CD8-positive, alpha-beta memory T cell (primary cell): ENCODE data around the gene LAPTM4A. TPM values are rescaled to one million over a fixed set of nuclear protein-coding genes. Genes with fewer than 3 reads are reported as not detected.
A peak's percentile ranks its signal among the peaks of the same experiment; 100 is the strongest.
"Not testable (repeated sequence)": the region's sequence is repeated elsewhere in the genome, so short reads cannot be mapped to it uniquely, and the experiment has no call there.

Experiments
- CTCF ChIA-PET: fragments of 350-600 bp; sonication (Branson Sonifier 250); formaldehyde crosslinking; loops from one replicate; lab custom pipeline; 2021; ENCODE audit warnings: antibody characterized with exemption; lab: Charles Lee
- POLR2A ChIA-PET: fragments of 350-600 bp; sonication (Branson Sonifier 250); formaldehyde crosslinking; loops from one replicate; lab custom pipeline; 2021; ENCODE audit warnings: antibody characterized with exemption; lab: Charles Lee
- DNase-seq, 5 donors: peaks; one replicate each; pipeline versions ENCODE4 v3.0.0 to v3.0.0-alpha.2; 2020 to 2022; ENCODE audit warnings: mixed read lengths in 1 of 5
- H3K27ac ChIP-seq: one replicate; pipeline ENCODE4 v1.7.0; 2013; ENCODE audit warnings: low read depth, mild to moderate bottlenecking, low read length, moderate library complexity
- H3K27me3 ChIP-seq: 2 replicates; pipeline ENCODE4 v1.7.0; 2013; ENCODE audit warnings: low read length, mild to moderate bottlenecking; ENCODE audit not compliant: insufficient read depth, poor library complexity, severe bottlenecking
- H3K36me3 ChIP-seq: 2 replicates; pipeline ENCODE4 v1.7.0; 2013; ENCODE audit warnings: mild to moderate bottlenecking, low read length, moderate library complexity; ENCODE audit not compliant: insufficient read depth
- H3K4me1 ChIP-seq: 2 replicates; pipeline ENCODE4 v1.7.0; 2013; ENCODE audit warnings: mild to moderate bottlenecking, low read length, moderate library complexity; ENCODE audit not compliant: insufficient read depth
- H3K4me3 ChIP-seq: 2 replicates; pipeline ENCODE4 v1.7.0; 2013; ENCODE audit warnings: mild to moderate bottlenecking, low read length
- H3K9me3 ChIP-seq: 2 replicates; pipeline ENCODE4 v1.7.0; 2013; ENCODE audit warnings: mild to moderate bottlenecking, low read length
- H3K27ac Mint-ChIP-seq, 8 donors: one replicate each; pipeline ENCODE4 v1.8.0; 2020 to 2021; ENCODE audit warnings: mixed read lengths in 8 of 8, mild to moderate bottlenecking in 6 of 8, inconsistent platforms in 3 of 8, moderate library complexity in 3 of 8
- H3K27me3 Mint-ChIP-seq, 2 donors: one replicate each; pipeline ENCODE4 v1.8.0; 2020 to 2021; ENCODE audit warnings: mixed read lengths in 2 of 2, mild to moderate bottlenecking in 1 of 2, moderate library complexity in 1 of 2
- H3K36me3 Mint-ChIP-seq, 3 donors: one replicate each; pipeline ENCODE4 v1.8.0; 2020 to 2021; ENCODE audit warnings: mixed read lengths in 3 of 3, inconsistent platforms in 1 of 3, mild to moderate bottlenecking in 1 of 3
- H3K4me1 Mint-ChIP-seq, 3 donors: one replicate each; pipeline ENCODE4 v1.8.0; 2020 to 2021; ENCODE audit warnings: mixed read lengths in 3 of 3, inconsistent platforms in 1 of 3, mild to moderate bottlenecking in 1 of 3
- H3K4me3 Mint-ChIP-seq, 7 donors: one replicate each; pipeline ENCODE4 v1.8.0; 2020 to 2021; ENCODE audit warnings: mixed read lengths in 7 of 7, mild to moderate bottlenecking in 6 of 7, moderate library complexity in 4 of 7, inconsistent platforms in 2 of 7
- H3K9me3 Mint-ChIP-seq, 5 donors: one replicate each; pipeline ENCODE4 v1.8.0; 2020 to 2022; ENCODE audit warnings: mixed read lengths in 5 of 5, mild to moderate bottlenecking in 3 of 5, moderate library complexity in 2 of 5, inconsistent platforms in 1 of 5
- polyA plus RNA-seq: library from polyadenylated mRNA; unstranded; fragments of 300-500 nt; fragmentation: Illumina TruSeq; gene quantifications from one replicate; pipeline ENCODE4 v1.2.3, GENCODE V29; 2021
- total RNA-seq, 2 experiments: library from RNA; stranded (reverse); gene quantifications; one replicate each; pipeline ENCODE4 v1.2.3, GENCODE V29; 2021

Gene LAPTM4A
- total and polyA plus RNA-seq, 3 experiments from 2014 or later: 29.0 to 119 (median 31.0) TPM

DNA sequence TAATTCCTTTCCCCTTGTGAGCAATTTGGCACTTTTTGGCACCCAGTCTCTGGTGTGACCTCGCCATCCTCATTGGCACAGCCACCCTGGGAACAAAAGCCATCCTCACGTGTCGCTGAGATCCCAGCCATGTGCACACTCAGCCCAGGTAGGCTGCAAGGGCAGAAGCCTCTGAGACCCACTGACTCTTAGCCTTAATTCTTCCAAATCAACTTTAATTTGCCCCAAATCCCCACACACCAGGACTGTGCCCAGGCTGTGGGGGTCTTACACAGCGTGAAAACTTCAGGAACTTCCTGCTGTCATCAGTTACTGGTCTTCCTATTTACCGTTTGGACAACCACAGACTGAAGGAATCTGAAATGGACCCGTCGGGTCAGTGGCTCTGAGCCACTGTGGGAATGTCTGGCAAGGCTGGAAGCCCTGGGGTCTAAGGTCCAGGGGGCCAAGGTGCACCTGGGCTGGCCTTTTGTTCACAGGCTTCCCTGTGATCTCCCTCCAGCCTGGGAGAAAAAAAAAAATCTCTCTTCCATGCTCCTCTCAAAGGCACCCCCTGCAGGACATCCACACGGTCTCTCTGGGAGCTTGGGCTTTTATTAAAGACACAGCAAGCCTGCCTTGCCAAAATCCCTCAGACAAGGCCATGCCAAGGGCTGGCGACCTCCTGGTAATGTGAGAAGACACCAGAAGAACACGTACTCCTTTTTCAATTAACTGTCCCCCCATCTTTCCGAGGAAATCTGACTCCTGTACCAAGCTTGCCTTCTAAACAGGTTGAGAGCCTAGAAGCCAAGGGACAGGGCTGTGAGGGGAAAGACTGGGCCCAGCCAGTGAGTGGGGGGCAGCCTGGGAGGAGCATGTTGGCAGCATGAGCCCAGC, 42.1 kb upstream of the LAPTM4A start:
- peaks cover 20 to 32% of the 10 kb centered on the region in 2 donors for H3K27me3 Mint-ChIP-seq
- H3K4me1 Mint-ChIP-seq: no peaks in the 10 kb centered on the region
- H3K36me3 ChIP-seq: no peaks in the 10 kb centered on the region
- CTCF ChIA-PET: interaction anchor here (3.4 kb wide), 1 partner anchor 78 kb away, joined by 10 read pairs; no protein-coding TSS in a partner anchor
- no peaks in the 10 kb centered on the region for H3K9me3 ChIP-seq
- H3K27me3 ChIP-seq: no peaks in the 10 kb centered on the region
- peak overlapping the region in 1 of 8 donors; percentile 15 for H3K27ac Mint-ChIP-seq
- DNase-seq: no peak
- H3K4me1 ChIP-seq: no peaks in the 10 kb centered on the region
- H3K27ac ChIP-seq: no peak overlapping the region
- no peaks in the 10 kb centered on the region for H3K9me3 Mint-ChIP-seq
- no peaks in the 10 kb centered on the region for H3K36me3 Mint-ChIP-seq
- H3K4me3 Mint-ChIP-seq: no peak overlapping the region
- no peak overlapping the region for H3K4me3 ChIP-seq
- POLR2A ChIA-PET: no interaction called here

DNA sequence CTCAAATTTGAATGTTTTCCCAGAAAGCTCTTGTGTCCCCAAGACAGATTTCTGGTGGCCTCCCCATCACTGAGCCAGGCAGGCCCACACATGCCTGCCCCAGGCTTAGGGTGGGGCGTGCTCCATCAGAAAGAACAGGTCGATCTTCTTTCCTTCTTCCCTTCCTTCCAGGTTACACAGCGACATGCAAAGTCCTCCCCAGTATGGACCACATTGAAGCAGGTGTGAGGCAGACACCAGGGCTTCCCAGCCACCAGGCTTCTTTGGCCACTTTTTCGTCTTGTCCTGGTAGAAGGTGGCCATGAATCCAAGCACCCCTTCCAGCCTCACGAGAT, 41.4 kb upstream of the LAPTM4A start:
- DNase-seq: no peak

DNA sequence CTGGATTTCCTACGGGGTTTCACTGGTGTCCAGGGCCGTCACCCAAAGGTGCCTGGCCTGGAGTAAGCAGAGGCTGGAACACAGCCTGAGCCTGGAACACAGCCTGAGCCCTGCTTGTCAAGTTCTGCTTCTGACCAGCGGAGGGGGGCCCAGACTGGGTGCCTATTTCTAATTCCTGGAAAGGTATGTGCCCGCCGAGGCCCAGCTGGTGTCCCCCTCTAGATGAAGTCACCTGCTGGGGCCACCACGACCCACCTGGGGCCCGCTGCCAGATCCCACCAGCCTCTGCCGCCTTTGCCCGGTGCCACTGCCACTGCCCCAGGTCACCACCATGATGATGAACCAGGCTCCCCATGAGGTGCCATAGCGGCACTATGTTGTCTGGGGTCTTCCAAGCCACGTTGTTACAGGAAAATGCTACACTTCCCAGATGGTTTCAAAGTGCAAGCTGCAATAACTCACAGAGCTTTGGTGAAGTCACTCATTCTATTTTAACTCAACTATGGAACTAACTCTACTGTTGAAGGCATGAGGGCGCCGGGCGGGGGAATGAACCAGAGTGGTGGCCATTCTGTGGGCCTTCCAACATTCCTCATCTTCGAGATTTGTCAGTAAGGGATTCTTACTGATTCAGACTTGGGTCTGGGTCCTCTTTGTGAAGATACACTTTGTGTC, 40.9 kb upstream of the LAPTM4A start:
- Mint-ChIP-seq H3K27ac (no peak overlapping the region), H3K9me3 (no peaks in the 10 kb centered on the region), H3K4me1 (no peaks in the 10 kb centered on the region), H3K27me3 (peaks cover 18 to 36% of the 10 kb centered on the region in 2 donors), H3K36me3 (no peaks in the 10 kb centered on the region), H3K4me3 (no peak overlapping the region)
- ChIA-PET POLR2A (no interaction called here), CTCF (no interaction called here)
- no peak for DNase-seq
- Histone ChIP-seq H3K9me3 (no peaks in the 10 kb centered on the region), H3K4me3 (no peak overlapping the region), H3K36me3 (no peaks in the 10 kb centered on the region), H3K27ac (no peak overlapping the region), H3K4me1 (no peaks in the 10 kb centered on the region), H3K27me3 (no peaks in the 10 kb centered on the region)

More for the DNA sequence above, 41.4 kb upstream of the LAPTM4A start:
- ChIA-PET POLR2A (no interaction called here), CTCF (no interaction called here)
- Mint-ChIP-seq H3K36me3 (no peaks in the 10 kb centered on the region), H3K4me3 (no peak overlapping the region), H3K9me3 (no peaks in the 10 kb centered on the region), H3K27ac (peak overlapping the region in 1 of 8 donors; percentile 67), H3K27me3 (peaks cover 18 to 36% of the 10 kb centered on the region in 2 donors), H3K4me1 (no peaks in the 10 kb centered on the region)
- Histone ChIP-seq H3K27ac (no peak overlapping the region), H3K36me3 (no peaks in the 10 kb centered on the region), H3K4me1 (no peaks in the 10 kb centered on the region), H3K9me3 (no peaks in the 10 kb centered on the region), H3K27me3 (no peaks in the 10 kb centered on the region), H3K4me3 (no peak overlapping the region)

DNA sequence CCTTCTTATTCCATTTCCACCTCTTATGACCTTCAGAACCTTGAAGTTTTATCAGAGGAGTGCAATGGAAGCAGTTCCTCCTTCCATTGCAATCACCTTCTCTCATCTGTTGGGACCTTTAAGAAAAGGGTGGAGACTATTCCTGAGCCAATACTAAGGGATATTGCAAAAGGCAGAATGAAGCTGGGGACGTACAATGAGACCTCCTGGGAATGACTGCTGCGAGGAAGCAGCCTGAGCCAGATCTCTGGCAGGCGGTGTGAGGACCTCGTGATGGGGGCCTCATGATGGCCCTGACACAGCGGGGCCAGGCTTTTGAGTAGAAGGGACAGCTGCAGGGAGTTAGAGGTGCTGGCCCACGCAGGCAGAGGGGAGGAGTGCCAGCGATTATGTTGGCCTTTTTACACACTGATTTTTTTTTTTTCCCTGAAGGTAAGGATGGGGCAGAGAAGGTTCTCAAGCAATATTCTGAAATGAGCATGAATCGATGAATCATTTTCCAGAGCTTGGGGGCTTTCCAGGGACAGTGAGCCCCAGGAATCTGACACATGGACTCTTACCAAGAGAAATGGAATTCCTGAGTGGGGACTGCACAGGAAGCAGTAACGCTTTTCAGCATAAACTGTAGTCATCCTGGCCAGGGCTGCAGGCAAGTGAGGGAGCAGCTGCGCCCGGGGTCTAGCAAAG, 40.0 kb upstream of the LAPTM4A start:
- no peaks in the 10 kb centered on the region for H3K4me1 ChIP-seq
- ChIA-PET POLR2A (no interaction called here), CTCF (no interaction called here)
- H3K27ac ChIP-seq: no peak overlapping the region
- no peaks in the 10 kb centered on the region for H3K36me3 ChIP-seq
- no peak overlapping the region for H3K4me3 ChIP-seq
- no peak for DNase-seq
- no peaks in the 10 kb centered on the region for H3K27me3 ChIP-seq
- Mint-ChIP-seq H3K36me3 (no peaks in the 10 kb centered on the region), H3K27ac (no peak overlapping the region), H3K4me1 (no peaks in the 10 kb centered on the region), H3K27me3 (peaks cover 18 to 36% of the 10 kb centered on the region in 2 donors), H3K4me3 (no peak overlapping the region), H3K9me3 (no peaks in the 10 kb centered on the region)
- no peaks in the 10 kb centered on the region for H3K9me3 ChIP-seq

DNA sequence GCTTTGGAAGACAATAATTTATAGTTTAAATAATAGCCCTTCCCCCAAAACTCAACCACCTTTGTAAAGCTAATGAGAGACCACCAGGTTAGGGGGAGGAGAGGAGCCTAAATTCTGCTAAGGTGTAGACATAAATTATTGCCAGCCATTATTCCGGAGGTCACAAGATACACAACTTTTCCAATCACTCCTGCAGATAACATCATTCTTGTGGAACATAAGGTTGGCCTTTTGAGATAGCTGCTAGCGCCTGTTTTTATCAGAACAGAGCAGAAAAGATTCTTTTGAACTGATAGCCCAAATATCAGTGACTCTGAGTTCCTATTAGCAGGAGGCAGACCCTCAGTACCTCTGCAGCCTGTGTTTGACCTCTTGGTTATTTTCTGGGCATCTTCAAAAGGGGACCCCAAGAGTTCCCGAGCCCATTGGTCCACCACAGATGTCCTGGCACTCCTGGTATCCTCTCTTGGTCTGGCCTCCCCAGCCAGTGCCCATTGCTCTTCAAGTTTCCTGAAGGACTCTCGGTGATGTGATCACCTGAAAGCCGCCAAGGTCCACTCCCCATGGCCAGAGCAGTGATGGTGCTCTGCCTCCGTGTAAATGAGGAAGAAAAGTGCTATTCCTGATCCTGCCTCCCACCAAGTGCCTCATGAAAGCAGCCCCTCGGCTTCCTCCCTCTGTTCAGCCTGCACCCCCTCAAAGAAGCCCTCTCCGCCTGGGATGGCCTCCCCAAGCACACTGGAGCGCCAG, 38.5 kb upstream of the LAPTM4A start:
- Mint-ChIP-seq H3K4me3 (no peak overlapping the region), H3K4me1 (no peaks in the 10 kb centered on the region), H3K9me3 (no peaks in the 10 kb centered on the region), H3K27me3 (peaks cover 16 to 36% of the 10 kb centered on the region in 2 donors), H3K36me3 (no peaks in the 10 kb centered on the region), H3K27ac (peak overlapping the region in 1 of 8 donors; percentile 72)
- H3K4me1 ChIP-seq: no peaks in the 10 kb centered on the region
- H3K27ac ChIP-seq: no peak overlapping the region
- H3K4me3 ChIP-seq: no peak overlapping the region
- no peaks in the 10 kb centered on the region for H3K27me3 ChIP-seq
- DNase-seq: no peak
- H3K9me3 ChIP-seq: no peaks in the 10 kb centered on the region
- CTCF ChIA-PET: interaction anchor here (1.1 kb wide), 1 partner anchor 16 kb away, joined by 3 read pairs; no protein-coding TSS in a partner anchor
- H3K36me3 ChIP-seq: no peaks in the 10 kb centered on the region
- POLR2A ChIA-PET: no interaction called here

DNA sequence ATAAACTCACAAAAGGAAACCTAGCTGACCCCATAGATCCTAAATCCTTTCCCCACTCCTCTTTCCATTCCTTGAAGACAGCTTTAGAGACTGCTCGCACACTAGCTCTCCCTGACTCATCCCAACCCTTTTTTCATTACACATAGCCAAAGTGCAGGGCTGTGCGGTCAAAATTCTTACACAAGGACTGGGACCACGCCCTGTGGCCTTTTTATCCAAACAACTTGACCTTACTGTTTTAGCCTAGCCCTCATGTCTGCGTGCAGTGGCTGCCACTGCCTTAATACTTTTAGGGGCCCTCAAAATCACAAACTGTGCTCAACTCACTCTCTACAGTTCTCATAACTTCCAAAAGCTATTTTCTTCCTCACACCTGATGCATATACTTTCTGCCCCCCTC, 34.5 kb upstream of the LAPTM4A start:
- H3K36me3 ChIP-seq, H3K27ac Mint-ChIP-seq, H3K27me3 ChIP-seq, H3K4me1 Mint-ChIP-seq, DNase-seq, H3K4me3 Mint-ChIP-seq, POLR2A ChIA-PET, H3K4me3 ChIP-seq, H3K9me3 ChIP-seq, H3K27ac ChIP-seq, H3K9me3 Mint-ChIP-seq, H3K4me1 ChIP-seq, CTCF ChIA-PET, H3K36me3 Mint-ChIP-seq: not testable (repeated sequence)
- peaks cover 3 to 10% of the 10 kb centered on the region in 2 donors for H3K27me3 Mint-ChIP-seq

DNA sequence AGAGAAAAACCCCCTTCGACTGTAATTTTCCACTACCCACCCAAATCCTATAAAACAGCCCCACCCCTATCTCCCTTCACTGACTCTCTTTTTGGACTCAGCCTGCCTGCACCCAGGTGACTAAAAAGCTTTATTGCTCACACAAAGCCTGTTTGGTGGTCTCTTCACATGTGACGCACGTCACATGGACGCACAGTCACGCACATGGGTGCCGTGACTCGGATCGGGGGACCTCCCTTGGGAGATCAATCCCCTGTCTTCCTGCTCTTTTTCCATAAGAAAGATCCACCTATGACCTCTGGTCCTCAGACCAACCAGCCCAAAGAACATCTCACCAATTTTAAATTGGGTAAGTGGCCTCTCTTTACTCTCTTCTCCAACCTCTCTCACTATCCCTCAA, 31.4 kb upstream of the LAPTM4A start:
- H3K27ac ChIP-seq, H3K9me3 Mint-ChIP-seq, H3K4me3 ChIP-seq, H3K27me3 Mint-ChIP-seq, H3K36me3 ChIP-seq, H3K9me3 ChIP-seq, DNase-seq, H3K4me1 Mint-ChIP-seq, POLR2A ChIA-PET, H3K36me3 Mint-ChIP-seq, H3K27ac Mint-ChIP-seq, H3K27me3 ChIP-seq, H3K4me1 ChIP-seq, H3K4me3 Mint-ChIP-seq, CTCF ChIA-PET: not testable (repeated sequence)
